ENCODE measurements around the gene CD5L.

CD5L gene

GRCh38 chr1:157849229-157849875 is 7.7 kb upstream of the CD5L start:
- DNase-seq (ENCODE audit: low read depth in 1 of 2, low spot score in 1 of 2) = peak in 1 of 2 experiments; percentile 37
- Histone ChIP-seq H3K27me3 (ENCODE audit: insufficient read depth, poor library complexity, severe bottlenecking) (no peaks in the 10 kb centered on the region), H3K4me3 (replicated peaks; ENCODE audit: insufficient read depth, low read length) (no peak overlapping the region), H3K27ac (replicated peaks) (no peak overlapping the region)
- peak; percentile 91 for TF ChIP-seq SPI1 (IDR thresholded peaks at IDR 0.05; ENCODE audit: borderline replicate concordance, low read depth)
- no peak for TF ChIP-seq REST (IDR thresholded peaks at IDR 0.05; ENCODE audit: insufficient replicate concordance, low read depth)

- no peak for DNase-seq (ENCODE audit: low read depth in 1 of 2, low spot score in 1 of 2)
- H3K27me3 ChIP-seq (ENCODE audit: insufficient read depth, poor library complexity, severe bottlenecking) = no peaks in the 10 kb centered on the region
- no peak for TF ChIP-seq GABPA (IDR thresholded peaks at IDR 0.05; ENCODE audit: low read depth)
- no peak for TF ChIP-seq POLR2AphosphoS5 (IDR thresholded peaks at IDR 0.05; ENCODE audit: low read depth)
- TF ChIP-seq CTCF (IDR thresholded peaks at IDR 0.05; ENCODE audit: insufficient read depth, low read length) = no peak
- peak; percentile 56; the same call in 1 of the 2 replicates for TF ChIP-seq SPI1 (IDR thresholded peaks at IDR 0.05; ENCODE audit: borderline replicate concordance, low read depth)
- no peak for TF ChIP-seq REST (IDR thresholded peaks at IDR 0.05; ENCODE audit: insufficient replicate concordance, low read depth)
- H3K4me3 ChIP-seq (replicated peaks; ENCODE audit: insufficient read depth, low read length) = no peak overlapping the region
- H3K27ac ChIP-seq (replicated peaks) = no peak overlapping the region
Measured at GRCh38 chr1:157844089-157844830, 2.7 kb upstream of the CD5L start.

- Histone ChIP-seq H3K4me3 (replicated peaks; ENCODE audit: insufficient read depth, low read length) (no peak overlapping the region), H3K27me3 (ENCODE audit: insufficient read depth, poor library complexity, severe bottlenecking) (no peaks in the 10 kb centered on the region), H3K27ac (replicated peaks) (no peak overlapping the region)
- TF ChIP-seq GABPA (IDR thresholded peaks at IDR 0.05; ENCODE audit: low read depth) = no peak
- no peak for TF ChIP-seq CTCF (IDR thresholded peaks at IDR 0.05; ENCODE audit: insufficient read depth, low read length)
- no peak for TF ChIP-seq REST (IDR thresholded peaks at IDR 0.05; ENCODE audit: insufficient replicate concordance, low read depth)
- TF ChIP-seq POLR2AphosphoS5 (IDR thresholded peaks at IDR 0.05; ENCODE audit: low read depth) = no peak
- TF ChIP-seq SPI1 (IDR thresholded peaks at IDR 0.05; ENCODE audit: borderline replicate concordance, low read depth) = no peak
- DNase-seq (ENCODE audit: low read depth in 1 of 2, low spot score in 1 of 2) = no peak
Measured at GRCh38 chr1:157842939-157843338, 1.3 kb upstream of the CD5L start.
